Measurements from ENCODE around the gene MYBPC2. TPM values are rescaled to one million over a fixed set of nuclear protein-coding genes. Genes with fewer than 3 reads are reported as not detected.

MYBPC2 gene
- total RNA-seq, 6 donors from 2014 or later, result 0.09 to 0.17 TPM; not detected in 4

GRCh38 chr19:50478901-50479715 is 46.4 kb downstream of the MYBPC2 start:
- ATAC-seq (ENCODE audit: low FRiP score in 2 of 2) (no peak), DNase-seq (no peak)
- peaks cover 11 to 27% (median 15%) of the 10 kb centered on the region in 4 donors for H3K4me1 ChIP-seq
- H3K27me3 ChIP-seq, result no peaks in the 10 kb centered on the region
- TF ChIP-seq CTCF (IDR thresholded peaks at IDR 0.05) (peak in 2 of 6 experiments; percentile 14 to 16), POLR2AphosphoS5 (IDR thresholded peaks at IDR 0.05) (no peak)
- H3K4me3 ChIP-seq, result no peak overlapping the region
- 84 to 91% methylated on average over 11 to 19 of the region's 19 CpGs for WGBS, 2 donors
- peaks cover 23 to 61% (median 45%) of the 10 kb centered on the region in 4 donors for H3K36me3 ChIP-seq
- no peaks in the 10 kb centered on the region for H3K9me3 ChIP-seq
- no peak overlapping the region for H3K27ac ChIP-seq

- Histone ChIP-seq H3K4me3 (no peak overlapping the region), H3K27me3 (no peaks in the 10 kb centered on the region), H3K27ac (no peak overlapping the region), H3K4me1 (peaks cover 11 to 27% (median 15%) of the 10 kb centered on the region in 4 donors), H3K9me3 (no peaks in the 10 kb centered on the region), H3K36me3 (peaks cover 23 to 63% (median 47%) of the 10 kb centered on the region in 4 donors)
- no peak for DNase-seq
- ATAC-seq (ENCODE audit: low FRiP score in 2 of 2), result no peak
- no peak for TF ChIP-seq POLR2A (IDR thresholded peaks at IDR 0.05)
- TF ChIP-seq EP300 (IDR thresholded peaks at IDR 0.05), result no peak
- no peak for TF ChIP-seq CTCF (IDR thresholded peaks at IDR 0.05)
- TF ChIP-seq POLR2AphosphoS5 (IDR thresholded peaks at IDR 0.05), result no peak
- 87 to 96% methylated on average over 7 to 16 of the region's 16 CpGs for WGBS, 2 donors
These were observed 47.1 kb downstream of the MYBPC2 start for GRCh38 chr19:50479761-50480251.

GRCh38 chr19:50480281-50481111 is 47.8 kb downstream of the MYBPC2 start:
- DNase-seq, result peak in 1 of 2 donors; percentile 80
- Histone ChIP-seq H3K4me3 (no peak overlapping the region), H3K27me3 (no peaks in the 10 kb centered on the region), H3K36me3 (peaks cover 23 to 68% (median 47%) of the 10 kb centered on the region in 4 donors), H3K27ac (no peak overlapping the region), H3K4me1 (peaks cover 11 to 27% (median 15%) of the 10 kb centered on the region in 4 donors), H3K9me3 (no peaks in the 10 kb centered on the region)
- no peak for ATAC-seq (ENCODE audit: low FRiP score in 2 of 2)
- TF ChIP-seq EP300 (IDR thresholded peaks at IDR 0.05) (no peak), POLR2AphosphoS5 (IDR thresholded peaks at IDR 0.05) (no peak), POLR2A (IDR thresholded peaks at IDR 0.05) (no peak), CTCF (IDR thresholded peaks at IDR 0.05) (no peak)
- WGBS, 2 donors, result 94% methylated on average over 21 to 37 of the region's 37 CpGs

GRCh38 chr19:50481351-50482149 is 48.9 kb downstream of the MYBPC2 start:
- Histone ChIP-seq H3K4me1 (peaks cover 11 to 26% (median 15%) of the 10 kb centered on the region in 4 donors), H3K4me3 (no peak overlapping the region), H3K27ac (no peak overlapping the region), H3K36me3 (peaks cover 23 to 68% (median 47%) of the 10 kb centered on the region in 4 donors), H3K27me3 (no peaks in the 10 kb centered on the region), H3K9me3 (no peaks in the 10 kb centered on the region)
- 91 to 92% methylated on average over 17 to 27 of the region's 27 CpGs for WGBS, 2 donors
- ATAC-seq (ENCODE audit: low FRiP score in 2 of 2), result no peak
- peak in 1 of 2 donors; percentile 73 for DNase-seq
- TF ChIP-seq POLR2AphosphoS5 (IDR thresholded peaks at IDR 0.05) (no peak), CTCF (IDR thresholded peaks at IDR 0.05) (no peak), POLR2A (IDR thresholded peaks at IDR 0.05) (no peak), EP300 (IDR thresholded peaks at IDR 0.05) (no peak)

Measured in upper lobe of left lung (tissue), 6 donors.